Measurements from ENCODE around the gene LRRN4CL.
"Not testable (repeated sequence)": the region's sequence is repeated elsewhere in the genome, so short reads cannot be mapped to it uniquely, and the experiment has no call there.

The LRRN4CL gene

GRCh38 chr11:62709247-62710000 lies 20.1 kb upstream of the LRRN4CL start:
- peak; percentile 100 for DNase-seq

GRCh38 chr11:62708793-62709192 lies 19.5 kb upstream of the LRRN4CL start:
- no peak for DNase-seq

GRCh38 chr11:62708392-62708791 lies 19.1 kb upstream of the LRRN4CL start:
- no peak for DNase-seq

GRCh38 chr11:62707277-62707861 lies 18.0 kb upstream of the LRRN4CL start, which contains the start of the genes BSCL2 and GNG3:
Gene BSCL2, minus strand, starts transcription at chr11:62707424. Its CDS starts 229 bp downstream, at chr11:62707195.
Gene GNG3, plus strand, starts transcription at chr11:62707676. Its CDS starts 620 bp downstream, at chr11:62708296.
- DNase-seq, result no peak

- no peak for DNase-seq
Measured at GRCh38 chr11:62706850-62707247, 17.5 kb upstream of the LRRN4CL start.

GRCh38 chr11:62705880-62706849 lies 16.8 kb upstream of the LRRN4CL start:
- DNase-seq, result peak; percentile 99

GRCh38 chr11:62705413-62705812 lies 16.1 kb upstream of the LRRN4CL start:
- peak; percentile 85 for DNase-seq

- not testable (repeated sequence) for DNase-seq
Measured at GRCh38 chr11:62703921-62704320, 14.6 kb upstream of the LRRN4CL start.

GRCh38 chr11:62702246-62702645 lies 12.9 kb upstream of the LRRN4CL start:
- DNase-seq, result no peak

GRCh38 chr11:62694455-62695167 lies 5.3 kb upstream of the LRRN4CL start:
- DNase-seq, result peak; percentile 52

- not testable (repeated sequence) for DNase-seq
Measured at GRCh38 chr11:62693624-62694023, 4.3 kb upstream of the LRRN4CL start.

GRCh38 chr11:62688491-62688890 lies 839 bp downstream of the LRRN4CL start:
- DNase-seq, result no peak

GRCh38 chr11:62687508-62688396 lies 1.6 kb downstream of the LRRN4CL start:
- no peak for DNase-seq

- DNase-seq, result no peak
Measured at GRCh38 chr11:62682518-62682917, 6.8 kb downstream of the LRRN4CL start.

- peak; percentile 40 for DNase-seq
Measured at GRCh38 chr11:62680825-62681240, 8.5 kb downstream of the LRRN4CL start.

GRCh38 chr11:62678770-62679696 lies 10.3 kb downstream of the LRRN4CL start, which contains the start of gene UBXN1:
Gene UBXN1, minus strand, starts transcription at chr11:62679073. Its CDS starts 150 bp downstream, at chr11:62678923.
- DNase-seq, result peak; percentile 90

- DNase-seq, result no peak
Measured at GRCh38 chr11:62678433-62678769, 10.9 kb downstream of the LRRN4CL start.

- DNase-seq, result no peak
Measured at GRCh38 chr11:62677714-62678113, 11.6 kb downstream of the LRRN4CL start.

GRCh38 chr11:62677156-62677555 lies 12.2 kb downstream of the LRRN4CL start:
- DNase-seq, result no peak

GRCh38 chr11:62676698-62677097 lies 12.6 kb downstream of the LRRN4CL start:
- DNase-seq, result no peak
